Skin of body (tissue), 2 donors: ENCODE measurements around the gene DCST2. TPM values are rescaled to one million over a fixed set of nuclear protein-coding genes. Genes with fewer than 3 reads are reported as not detected.
A peak's percentile ranks its signal among the peaks of the same experiment; 100 is the strongest.

Experiments used
- DNase-seq: peaks from one replicate; lab custom pipeline; 2025; lab: John Stamatoyannopoulos, UW
- total RNA-seq: library from RNA; depleted of rRNA; stranded (reverse); fragments of >200 nt; gene quantifications from one replicate; pipeline ENCODE4 v1.2.3, GENCODE V29; 2014

Gene DCST2
- total RNA-seq, 1 donor from 2014 or later: 0.49 TPM

DNA sequence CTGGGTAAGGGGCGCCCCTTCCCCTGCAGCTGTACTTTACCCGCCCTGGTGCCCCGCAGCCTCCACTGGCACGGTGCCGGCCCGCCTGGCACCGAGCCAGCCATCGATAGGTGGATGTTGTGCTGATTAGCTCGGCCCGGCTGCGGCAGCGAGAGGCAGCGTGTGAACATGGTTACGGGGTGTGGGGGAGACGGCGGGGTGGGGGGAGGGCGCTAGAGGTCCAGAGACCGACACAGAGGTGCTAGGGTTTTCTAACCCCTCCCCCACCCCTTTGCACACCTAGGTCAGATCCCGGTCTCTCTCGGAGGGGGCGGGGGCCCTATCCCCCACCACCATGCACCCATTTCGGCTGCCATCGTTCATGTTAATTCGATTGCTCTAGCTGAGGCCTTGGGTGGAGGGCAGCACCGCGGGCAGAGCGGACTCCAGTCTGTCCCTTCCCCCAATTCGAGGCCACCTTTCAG is 36.6 kb upstream of the DCST2 start:
- DNase-seq: no peak

DNA sequence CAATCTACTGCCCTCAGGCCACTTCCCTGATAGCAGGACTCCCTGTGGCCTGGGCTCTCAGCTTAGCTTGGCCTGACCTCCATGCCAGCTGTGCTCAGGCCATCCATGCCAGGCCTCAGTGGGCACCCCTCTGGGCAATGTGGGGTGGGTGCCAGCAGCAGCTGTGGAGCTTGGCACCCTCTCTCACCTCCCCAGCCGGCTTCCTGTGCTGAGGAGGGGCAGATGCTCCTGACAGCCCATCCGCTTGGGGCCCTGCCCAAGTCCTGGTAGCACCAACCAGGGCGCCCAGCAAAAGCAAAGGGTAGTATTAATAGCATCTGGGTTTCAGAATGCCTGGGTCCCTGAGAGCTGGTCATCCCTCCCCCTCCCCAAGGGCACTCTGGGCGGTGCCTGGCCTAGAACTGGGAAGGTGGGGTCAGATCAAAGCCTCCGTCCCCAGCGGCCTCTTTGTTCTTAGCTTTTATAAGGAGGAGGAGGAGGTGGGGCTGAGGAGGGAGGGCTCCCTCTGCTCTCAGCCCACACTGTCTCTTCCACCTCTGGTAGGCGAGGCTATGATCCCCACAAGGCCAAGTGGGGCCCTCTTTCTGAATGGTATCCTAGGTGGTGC is 36.1 kb upstream of the DCST2 start:
- DNase-seq: no peak

- DNase-seq: no peak
Observed at GRCh38 chr1:155068599-155068998, 35.0 kb upstream of the DCST2 start.

DNA sequence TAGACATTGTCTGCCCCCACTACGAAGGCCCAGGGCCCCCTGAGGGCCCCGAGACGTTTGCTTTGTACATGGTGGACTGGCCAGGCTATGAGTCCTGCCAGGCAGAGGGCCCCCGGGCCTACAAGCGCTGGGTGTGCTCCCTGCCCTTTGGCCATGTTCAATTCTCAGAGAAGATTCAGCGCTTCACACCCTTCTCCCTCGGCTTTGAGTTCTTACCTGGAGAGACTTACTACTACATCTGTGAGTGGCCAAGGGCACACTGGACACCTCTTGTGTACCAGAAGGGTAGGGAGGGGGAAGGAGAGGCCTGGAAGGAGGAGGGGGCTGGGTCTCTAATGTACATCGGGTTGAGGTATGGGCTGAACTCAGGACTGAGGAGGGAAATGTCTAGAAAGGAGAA is 33.2 kb upstream of the DCST2 start:
- DNase-seq: no peak

DNA sequence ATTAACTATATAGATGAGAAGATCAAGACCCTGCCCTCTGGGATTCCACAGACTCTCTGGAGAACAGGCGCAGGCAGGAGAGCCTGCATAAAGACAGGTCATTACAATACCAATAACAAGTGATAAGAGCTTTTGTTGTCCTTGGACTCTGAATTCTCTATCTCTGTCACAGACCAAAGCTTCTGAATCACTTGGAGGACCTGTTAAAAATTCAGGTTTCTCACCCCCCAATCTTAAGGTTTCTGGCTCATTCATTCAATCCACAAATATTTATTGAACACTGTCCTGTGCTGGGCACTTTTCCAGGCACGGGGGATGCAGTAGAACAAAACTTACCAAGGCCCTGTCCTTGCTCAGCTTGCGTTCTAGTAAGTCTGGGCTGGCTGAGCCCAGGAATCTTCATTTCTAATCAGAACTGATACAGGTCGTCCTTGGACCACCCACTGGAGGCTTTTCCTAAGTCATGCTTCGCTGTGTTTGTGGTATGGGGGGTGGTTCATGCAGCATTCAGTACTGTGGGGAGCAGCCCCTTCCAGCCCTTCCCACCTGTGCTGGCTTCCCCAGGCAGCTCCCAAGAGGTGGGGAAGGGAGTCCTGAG is 31.4 kb upstream of the DCST2 start:
- DNase-seq: no peak

- no peak for DNase-seq
Observed at GRCh38 chr1:155064111-155064831, 30.7 kb upstream of the DCST2 start.

GRCh38 chr1:155063550-155064110 is 30.0 kb upstream of the DCST2 start, which contains the start of gene EFNA4:
EFNA4 (plus strand) TSS chr1:155063740; CDS start chr1:155063824, 84 bp downstream.
- DNase-seq: peak; percentile 75

DNA sequence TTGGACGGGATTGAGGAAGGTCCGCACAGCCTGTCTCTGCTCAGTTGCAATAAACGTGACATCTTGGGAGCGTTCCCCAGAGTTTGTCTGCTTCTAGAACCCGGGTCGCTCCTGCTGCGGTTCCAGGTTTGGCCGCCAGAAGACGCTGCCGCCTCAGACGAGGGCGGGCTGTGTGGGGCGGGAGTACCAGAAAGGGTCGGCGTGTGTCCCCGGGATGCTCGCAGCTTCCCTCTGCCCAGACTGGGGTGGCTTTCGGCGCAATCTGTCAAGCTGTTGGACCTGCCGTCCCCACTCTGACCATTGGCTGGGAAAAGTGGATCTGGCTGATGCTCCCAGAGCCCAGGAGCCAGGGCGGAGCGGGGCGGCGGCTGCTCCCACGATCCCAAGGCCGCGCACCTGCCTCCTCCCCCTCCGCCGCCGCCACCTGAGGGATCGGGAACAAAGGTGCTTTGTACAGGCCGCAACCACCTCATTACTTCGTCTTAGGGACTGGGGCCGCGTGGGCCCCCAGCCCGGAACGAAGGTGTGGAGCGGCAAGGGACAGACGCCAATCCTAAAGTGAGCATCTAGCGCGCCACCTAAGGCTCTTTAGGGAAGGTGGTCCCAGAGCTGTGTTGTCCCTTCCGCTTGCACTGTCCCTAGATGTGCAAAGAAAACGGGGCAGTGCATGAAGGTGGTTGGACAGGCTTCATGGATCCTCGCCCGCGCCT is 29.3 kb upstream of the DCST2 start:
- DNase-seq: no peak

- no peak for DNase-seq
Observed at GRCh38 chr1:155062151-155062686, 28.6 kb upstream of the DCST2 start.

DNA sequence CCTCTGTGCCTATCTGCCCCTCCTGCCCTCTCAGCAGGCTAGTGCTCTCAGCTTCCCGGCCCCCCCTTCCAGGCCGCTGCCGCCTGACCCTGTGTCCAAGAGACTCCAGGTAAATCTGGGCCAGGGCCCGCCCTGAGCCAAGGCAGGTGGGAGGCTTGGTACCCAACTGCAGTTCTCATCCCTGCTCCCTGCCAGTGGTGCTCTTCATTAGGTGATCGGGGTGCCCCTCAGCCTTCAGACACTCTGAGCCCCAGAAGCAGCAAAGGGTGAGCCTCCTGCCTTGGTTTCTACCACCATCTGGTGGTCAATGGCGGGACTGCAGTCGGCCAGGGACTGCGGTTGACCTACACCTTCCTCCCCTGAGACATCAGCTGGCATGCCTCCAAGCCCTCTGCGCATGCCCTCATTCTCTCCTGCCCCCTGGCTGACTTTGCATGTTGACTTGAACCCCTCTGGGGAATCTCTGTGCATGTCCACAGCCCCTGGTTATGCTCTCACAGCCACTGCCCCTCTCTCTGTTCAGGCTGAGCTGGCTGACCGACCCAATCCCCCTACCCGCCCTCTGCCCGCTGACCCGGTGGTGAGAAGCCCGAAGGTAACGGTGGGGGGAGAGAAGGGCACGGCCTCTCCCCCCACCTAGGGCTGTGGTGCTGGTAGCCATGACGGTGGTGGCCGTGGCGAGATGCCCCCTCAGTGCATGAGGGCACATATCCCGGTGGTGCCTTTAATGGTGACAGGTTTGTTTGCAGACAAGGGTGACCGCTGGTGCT is 28.0 kb upstream of the DCST2 start:
- DNase-seq: peak; percentile 69

DNA sequence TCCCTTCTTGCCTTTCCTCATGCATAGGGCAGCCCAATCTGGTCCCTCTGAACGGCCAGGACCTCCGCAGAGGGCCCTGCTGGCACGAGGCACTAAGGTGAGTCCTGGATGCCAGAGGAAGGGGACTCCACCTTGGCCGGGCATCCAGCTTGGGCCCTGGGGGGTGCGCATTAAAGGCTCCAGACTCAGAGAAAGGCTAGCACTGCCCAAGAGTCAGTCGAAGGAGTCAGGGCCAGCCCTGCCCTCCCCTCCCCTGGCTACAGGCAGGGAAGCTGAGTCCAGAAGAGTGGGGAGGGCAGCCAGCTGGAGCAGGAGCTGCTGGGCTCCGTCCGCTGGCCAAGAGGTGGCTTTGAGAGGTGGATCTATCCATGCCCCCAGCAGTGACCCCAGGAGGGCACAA is 27.2 kb upstream of the DCST2 start:
- DNase-seq: no peak

DNA sequence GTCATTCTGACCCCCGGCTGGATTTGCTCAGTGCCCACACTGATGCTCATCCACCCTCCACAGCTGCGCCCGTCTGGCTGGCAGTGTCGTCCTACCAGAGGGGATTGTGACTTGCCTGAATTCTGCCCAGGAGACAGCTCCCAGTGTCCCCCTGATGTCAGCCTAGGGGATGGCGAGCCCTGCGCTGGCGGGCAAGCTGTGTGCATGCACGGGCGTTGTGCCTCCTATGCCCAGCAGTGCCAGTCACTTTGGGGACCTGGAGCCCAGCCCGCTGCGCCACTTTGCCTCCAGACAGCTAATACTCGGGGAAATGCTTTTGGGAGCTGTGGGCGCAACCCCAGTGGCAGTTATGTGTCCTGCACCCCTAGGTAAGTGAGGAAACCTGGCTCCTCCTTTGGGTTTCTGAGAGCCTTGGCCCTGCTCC is 24.2 kb upstream of the DCST2 start:
- DNase-seq: no peak

DNA sequence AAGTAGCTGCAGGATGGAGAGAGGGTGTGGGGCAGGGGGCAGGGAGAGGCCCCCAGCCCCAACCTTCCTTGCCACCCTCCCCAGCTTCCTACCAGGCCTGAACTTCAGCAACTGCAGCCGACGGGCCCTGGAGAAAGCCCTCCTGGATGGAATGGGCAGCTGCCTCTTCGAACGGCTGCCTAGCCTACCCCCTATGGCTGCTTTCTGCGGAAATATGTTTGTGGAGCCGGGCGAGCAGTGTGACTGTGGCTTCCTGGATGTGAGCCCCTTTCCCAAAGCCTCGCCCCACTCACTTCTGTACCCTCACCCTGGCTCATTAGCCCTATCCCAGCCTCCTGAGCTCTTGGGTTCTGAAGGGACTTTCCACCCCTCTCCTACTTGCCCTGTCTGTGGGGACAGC is 23.5 kb upstream of the DCST2 start:
- no peak for DNase-seq

GRCh38 chr1:155053531-155054105 is 20.0 kb upstream of the DCST2 start:
- no peak for DNase-seq

DNA sequence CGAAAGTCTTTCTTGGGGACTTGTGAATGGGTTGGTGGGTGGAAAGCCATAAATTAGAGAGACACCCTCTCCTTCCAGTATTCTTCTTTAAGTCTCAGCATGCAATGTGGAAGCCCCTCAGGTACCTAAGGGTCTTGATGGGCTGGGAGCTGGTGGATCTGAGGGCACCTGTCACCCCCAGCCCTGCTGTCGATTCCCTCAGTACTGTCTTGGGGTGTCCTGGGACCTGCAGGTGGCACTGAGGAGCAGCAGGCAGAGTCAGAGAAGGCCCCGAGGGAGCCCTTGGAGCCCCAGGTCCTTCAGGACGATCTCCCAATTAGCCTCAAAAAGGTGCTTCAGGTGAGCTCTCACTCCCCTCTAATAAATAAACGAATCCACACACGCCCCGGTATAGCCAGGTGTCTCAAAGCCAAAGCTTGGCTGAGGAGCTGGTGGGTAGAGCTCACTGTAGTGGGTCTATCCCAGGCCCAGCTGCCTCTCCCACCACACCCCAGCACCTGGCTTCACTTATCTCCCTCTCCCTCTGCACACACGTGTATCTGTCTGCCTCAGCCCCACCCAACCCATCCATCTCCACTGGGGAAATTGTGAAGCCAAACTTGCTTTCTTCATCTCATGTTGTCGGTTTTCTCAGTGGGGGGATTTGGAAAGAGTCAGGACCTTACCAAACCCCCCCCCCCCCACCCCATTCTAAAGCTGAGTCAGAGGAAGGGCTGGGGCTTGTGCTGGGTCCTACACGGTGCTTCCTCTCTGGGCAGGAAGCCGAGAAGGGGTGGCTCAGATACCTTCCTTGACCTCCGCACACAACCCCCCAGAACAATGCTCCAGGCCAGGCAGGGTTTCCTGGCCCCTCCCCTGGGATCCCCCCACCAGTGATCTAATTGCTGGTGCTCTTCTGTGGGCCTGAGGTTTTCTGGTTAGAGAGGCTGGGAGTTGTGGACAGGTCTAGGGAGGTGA is 19.1 kb upstream of the DCST2 start:
- no peak for DNase-seq

- DNase-seq: peak; percentile 24
Observed at GRCh38 chr1:155051777-155052398, 18.3 kb upstream of the DCST2 start.

DNA sequence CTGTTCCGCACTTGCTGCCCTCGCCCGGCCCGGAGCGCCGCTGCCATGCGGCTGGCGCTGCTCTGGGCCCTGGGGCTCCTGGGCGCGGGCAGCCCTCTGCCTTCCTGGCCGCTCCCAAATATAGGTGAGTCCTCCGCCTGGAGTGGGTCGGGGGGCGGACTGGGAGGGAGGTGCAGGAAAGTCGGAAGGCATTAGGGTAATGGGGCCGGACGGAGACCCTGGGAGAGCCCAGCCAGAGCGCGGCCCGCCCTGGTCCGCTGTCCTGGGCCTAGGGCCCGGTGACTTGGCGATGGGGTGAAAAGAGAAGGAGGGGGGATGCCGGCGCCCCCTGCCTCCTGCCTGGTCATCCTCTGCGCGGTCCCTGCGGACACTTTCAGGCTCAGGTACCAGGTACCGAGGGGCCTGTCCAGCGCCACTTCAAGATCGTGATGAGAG is 17.8 kb upstream of the DCST2 start:
- no peak for DNase-seq

DNA sequence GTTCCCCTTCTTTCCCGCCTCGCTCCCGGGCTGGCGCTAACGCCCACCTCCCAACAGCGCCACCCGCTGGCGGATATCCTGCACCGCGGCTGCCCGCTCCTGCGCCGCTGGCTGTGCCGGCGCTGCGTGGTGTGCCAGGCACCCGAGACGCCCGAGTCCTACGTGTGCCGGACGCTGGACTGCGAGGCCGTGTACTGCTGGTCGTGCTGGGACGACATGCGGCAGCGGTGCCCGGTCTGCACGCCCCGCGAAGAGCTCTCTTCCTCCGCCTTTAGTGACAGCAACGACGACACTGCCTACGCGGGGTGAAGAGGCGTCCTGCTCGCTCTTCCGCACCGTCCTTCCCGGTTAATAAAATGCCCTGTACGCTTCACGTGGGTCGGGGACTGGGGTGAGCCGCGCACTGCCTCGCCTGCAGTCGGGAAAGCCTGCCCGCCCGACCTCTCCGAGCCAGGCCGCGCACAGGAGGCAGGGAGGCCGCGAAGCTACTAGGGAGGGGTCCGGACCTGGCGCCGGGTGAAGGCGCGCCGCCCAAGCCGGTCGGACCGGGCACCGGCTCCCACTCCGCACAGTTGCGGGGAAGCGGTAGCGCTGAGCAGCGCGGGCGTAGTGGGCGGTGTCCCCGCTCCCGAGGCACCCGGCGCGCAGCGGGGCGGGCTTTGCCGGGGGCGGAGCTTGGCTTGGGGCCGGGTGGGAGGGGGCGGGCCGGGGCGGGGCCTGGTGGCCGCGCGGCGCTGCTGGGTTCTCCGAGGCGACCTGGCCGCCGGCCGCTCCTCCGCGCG is 17.2 kb upstream of the DCST2 start, which contains the start of gene ADAM15:
Gene ADAM15 (plus strand): TSS at position 757 of the 782 bp plus-strand sequence. CDS start 71 bp downstream, outside the sequence.
- DNase-seq: peak; percentile 49
